ENCODE measurements around the gene ALDH1L2.
"Not testable (repeated sequence)": the region's sequence is repeated elsewhere in the genome, so short reads cannot be mapped to it uniquely, and the experiment has no call there.

GRCh38 chr12:105095338-105095737, 11.1 kb upstream of the ALDH1L2 start:
- not testable (repeated sequence) for TF ChIP-seq CTCF, POLR2AphosphoS5 (IDR thresholded peaks at IDR 0.05)
